MM.1S (cell line): ENCODE data around the gene AGO1.

Experiments
- DNase-seq: peaks from one replicate; pipeline ENCODE4 v3.0.0-alpha.2; 2015
- H2AFZ ChIP-seq: fragments of 300-600 bp; sonication (generic); 2 replicates; pipeline ENCODE4 v1.6.0; 2016; ENCODE audit warnings: antibody characterized with exemption, low read length
- H3F3A ChIP-seq: fragments of 300-600 bp; sonication (generic); 2 replicates; pipeline ENCODE4 v1.6.1; 2016; ENCODE audit warnings: mild to moderate bottlenecking, antibody characterized with exemption, low read length, moderate library complexity, mixed read lengths; ENCODE audit not compliant: insufficient read depth
- H3K27ac ChIP-seq: fragments of 300-600 bp; sonication (generic); 2 replicates; pipeline ENCODE4 v1.5.1; 2016; ENCODE audit warnings: mild to moderate bottlenecking, low read length
- H3K27me3 ChIP-seq: fragments of 300-600 bp; sonication (generic); replicated peaks from 2 replicates; pipeline ENCODE4 v1.6.0; 2016; ENCODE audit warnings: low read length; ENCODE audit not compliant: insufficient read depth
- H3K36me3 ChIP-seq: fragments of 300-600 bp; sonication (generic); replicated peaks from 2 replicates; pipeline ENCODE4 v1.6.1; 2016; ENCODE audit warnings: mild to moderate bottlenecking, low read length, mixed read lengths; ENCODE audit not compliant: insufficient read depth
- H3K4me1 ChIP-seq: fragments of 300-600 bp; sonication (generic); 2 replicates; pipeline ENCODE4 v1.6.1; 2016; ENCODE audit warnings: low read length, mixed read lengths
- H3K4me2 ChIP-seq: fragments of 300-600 bp; sonication (generic); 2 replicates; pipeline ENCODE4 v1.6.0; 2016; ENCODE audit warnings: low read depth, low read length
- H3K4me3 ChIP-seq: fragments of 300-600 bp; sonication (generic); 2 replicates; pipeline ENCODE4 v1.5.1; 2016; ENCODE audit warnings: low read length, mixed read lengths
- H3K79me2 ChIP-seq: fragments of 300-600 bp; sonication (generic); 2 replicates; pipeline ENCODE4 v1.6.1; 2016; ENCODE audit warnings: mixed run types, low read length, mixed read lengths
- H3K9ac ChIP-seq: fragments of 300-600 bp; sonication (generic); 2 replicates; pipeline ENCODE4 v1.6.1; 2016; ENCODE audit warnings: low read length, mixed read lengths
- H3K9me2 ChIP-seq: fragments of 300-600 bp; sonication (generic); replicated peaks from 2 replicates; pipeline ENCODE4 v1.6.1; 2016; ENCODE audit warnings: mild to moderate bottlenecking, low read length, mixed read lengths; ENCODE audit not compliant: insufficient read depth
- H3K9me3 ChIP-seq: fragments of 300-600 bp; sonication (generic); replicated peaks from 2 replicates; pipeline ENCODE4 v1.6.1; 2016; ENCODE audit warnings: mild to moderate bottlenecking, low read length, mixed read lengths; ENCODE audit not compliant: insufficient read depth
- H4K20me1 ChIP-seq: fragments of 300-600 bp; sonication (generic); 2 replicates; pipeline ENCODE4 v1.6.1; 2016; ENCODE audit warnings: mild to moderate bottlenecking, low read length, moderate library complexity, mixed read lengths; ENCODE audit not compliant: insufficient read depth
- EZH2 ChIP-seq: fragments of 300-600 bp; sonication (generic); optimal IDR thresholded peaks from 2 replicates; pipeline ENCODE3; 2017; ENCODE audit warnings: low read depth, mild to moderate bottlenecking, antibody characterized with exemption, low read length, mixed read lengths
- EZH2phosphoT487 ChIP-seq: fragments of 300-600 bp; sonication (generic); IDR thresholded peaks from 2 replicates; pipeline ENCODE4 v1.6.1; 2018; ENCODE audit warnings: antibody characterized with exemption, low read length
- TF ChIP-seq, protein P1 (sequence below): fragments of 300-600 bp; sonication (generic); IDR thresholded peaks from 2 replicates; pipeline ENCODE4 v1.5.1; 2016; ENCODE audit warnings: antibody characterized with exemption, low read length, mixed read lengths

The AGO1 gene

DNA sequence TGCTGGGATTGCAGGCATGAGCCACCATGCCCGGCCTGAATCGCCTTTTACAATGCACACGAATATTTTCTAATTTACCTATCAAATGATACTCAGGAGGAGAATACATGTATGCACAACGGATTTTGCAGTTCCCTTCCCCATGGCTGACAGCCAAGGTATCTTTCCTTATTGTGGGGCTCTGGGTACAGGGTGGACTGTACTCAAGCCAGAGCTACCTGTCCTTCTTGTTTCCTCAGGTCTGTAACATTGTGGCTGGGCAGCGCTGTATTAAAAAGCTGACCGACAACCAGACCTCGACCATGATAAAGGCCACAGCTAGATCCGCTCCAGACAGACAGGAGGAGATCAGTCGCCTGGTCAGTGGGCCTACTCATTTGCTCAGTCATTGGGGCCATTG, 18.2 kb downstream of the AGO1 start:
- Histone ChIP-seq H3K4me3 (no peak overlapping the region), H3F3A (no peaks in the 10 kb centered on the region), H3K79me2 (no peaks in the 10 kb centered on the region), H4K20me1 (no peaks in the 10 kb centered on the region), H3K27me3 (no peaks in the 10 kb centered on the region), H3K27ac (no peak overlapping the region), H3K4me2 (no peak overlapping the region), H3K9me2 (no peaks in the 10 kb centered on the region), H3K9me3 (no peaks in the 10 kb centered on the region), H2AFZ (no peak overlapping the region), H3K4me1 (no peaks in the 10 kb centered on the region), H3K36me3 (no peaks in the 10 kb centered on the region), H3K9ac (no peak overlapping the region)
- DNase-seq, result no peak
- TF ChIP-seq, protein P1, sequence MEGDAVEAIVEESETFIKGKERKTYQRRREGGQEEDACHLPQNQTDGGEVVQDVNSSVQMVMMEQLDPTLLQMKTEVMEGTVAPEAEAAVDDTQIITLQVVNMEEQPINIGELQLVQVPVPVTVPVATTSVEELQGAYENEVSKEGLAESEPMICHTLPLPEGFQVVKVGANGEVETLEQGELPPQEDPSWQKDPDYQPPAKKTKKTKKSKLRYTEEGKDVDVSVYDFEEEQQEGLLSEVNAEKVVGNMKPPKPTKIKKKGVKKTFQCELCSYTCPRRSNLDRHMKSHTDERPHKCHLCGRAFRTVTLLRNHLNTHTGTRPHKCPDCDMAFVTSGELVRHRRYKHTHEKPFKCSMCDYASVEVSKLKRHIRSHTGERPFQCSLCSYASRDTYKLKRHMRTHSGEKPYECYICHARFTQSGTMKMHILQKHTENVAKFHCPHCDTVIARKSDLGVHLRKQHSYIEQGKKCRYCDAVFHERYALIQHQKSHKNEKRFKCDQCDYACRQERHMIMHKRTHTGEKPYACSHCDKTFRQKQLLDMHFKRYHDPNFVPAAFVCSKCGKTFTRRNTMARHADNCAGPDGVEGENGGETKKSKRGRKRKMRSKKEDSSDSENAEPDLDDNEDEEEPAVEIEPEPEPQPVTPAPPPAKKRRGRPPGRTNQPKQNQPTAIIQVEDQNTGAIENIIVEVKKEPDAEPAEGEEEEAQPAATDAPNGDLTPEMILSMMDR, result no peak
- TF ChIP-seq EZH2 (no peak), EZH2phosphoT487 (no peak)

DNA sequence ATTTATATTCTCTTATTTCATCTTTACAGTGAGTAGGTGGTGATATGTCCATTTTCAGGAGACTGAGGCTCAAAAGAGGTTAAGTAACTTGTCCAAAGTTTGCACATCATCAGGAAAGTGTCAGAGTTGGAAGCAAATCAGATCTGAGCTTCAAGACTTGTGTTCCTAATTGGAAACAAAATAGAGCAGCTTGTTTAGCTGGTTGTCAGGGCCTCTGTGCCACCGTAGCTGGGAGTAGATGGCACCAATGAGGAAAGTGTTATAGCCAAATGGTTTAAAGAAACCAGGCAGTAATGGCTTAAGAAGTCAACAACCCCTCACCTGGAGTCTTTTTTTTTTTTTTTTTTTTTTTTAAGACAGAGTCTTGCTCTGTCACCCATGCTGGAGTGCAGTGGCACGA, 19.7 kb downstream of the AGO1 start:
- Histone ChIP-seq H2AFZ (no peak overlapping the region), H3K27ac (no peak overlapping the region), H4K20me1 (no peaks in the 10 kb centered on the region), H3K36me3 (no peaks in the 10 kb centered on the region), H3K27me3 (no peaks in the 10 kb centered on the region), H3K4me2 (no peak overlapping the region), H3K4me1 (no peaks in the 10 kb centered on the region), H3K9me2 (no peaks in the 10 kb centered on the region), H3K4me3 (no peak overlapping the region), H3F3A (no peaks in the 10 kb centered on the region), H3K79me2 (no peaks in the 10 kb centered on the region), H3K9me3 (no peaks in the 10 kb centered on the region), H3K9ac (no peak overlapping the region)
- DNase-seq, result no peak
- TF ChIP-seq EZH2 (no peak), EZH2phosphoT487 (no peak)
- TF ChIP-seq, protein P1, result no peak

DNA sequence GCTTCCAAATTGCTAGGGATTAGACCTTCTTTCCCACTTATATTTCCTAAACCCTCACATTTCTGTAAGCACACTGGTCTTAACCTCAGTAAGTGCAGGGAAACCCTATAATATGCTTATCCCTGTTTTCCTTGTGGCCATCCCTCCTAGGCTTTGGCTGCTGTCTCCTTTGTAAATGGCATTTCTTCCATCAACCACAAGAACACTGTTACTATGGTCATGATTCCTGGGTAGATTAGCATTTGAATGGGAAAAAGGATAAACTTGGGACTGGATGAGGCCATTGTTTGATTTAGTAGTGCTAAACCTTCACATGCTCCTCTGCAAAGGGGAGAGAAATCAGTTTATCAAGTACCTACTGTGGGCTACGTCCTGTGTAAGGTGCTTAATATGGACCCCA, 31.7 kb downstream of the AGO1 start:
- no peaks in the 10 kb centered on the region for H3F3A ChIP-seq
- no peaks in the 10 kb centered on the region for H3K9me3 ChIP-seq
- H3K4me3 ChIP-seq, result no peak overlapping the region
- H4K20me1 ChIP-seq, result no peaks in the 10 kb centered on the region
- H3K9me2 ChIP-seq, result no peaks in the 10 kb centered on the region
- H3K79me2 ChIP-seq, result no peaks in the 10 kb centered on the region
- H2AFZ ChIP-seq, result no peak overlapping the region
- no peak overlapping the region for H3K9ac ChIP-seq
- H3K27me3 ChIP-seq, result no peaks in the 10 kb centered on the region
- no peak for DNase-seq
- H3K4me1 ChIP-seq, result no peaks in the 10 kb centered on the region
- no peak overlapping the region for H3K27ac ChIP-seq
- TF ChIP-seq, protein P1, result no peak
- TF ChIP-seq EZH2phosphoT487, result no peak
- no peak for TF ChIP-seq EZH2
- no peak overlapping the region for H3K4me2 ChIP-seq
- no peaks in the 10 kb centered on the region for H3K36me3 ChIP-seq

DNA sequence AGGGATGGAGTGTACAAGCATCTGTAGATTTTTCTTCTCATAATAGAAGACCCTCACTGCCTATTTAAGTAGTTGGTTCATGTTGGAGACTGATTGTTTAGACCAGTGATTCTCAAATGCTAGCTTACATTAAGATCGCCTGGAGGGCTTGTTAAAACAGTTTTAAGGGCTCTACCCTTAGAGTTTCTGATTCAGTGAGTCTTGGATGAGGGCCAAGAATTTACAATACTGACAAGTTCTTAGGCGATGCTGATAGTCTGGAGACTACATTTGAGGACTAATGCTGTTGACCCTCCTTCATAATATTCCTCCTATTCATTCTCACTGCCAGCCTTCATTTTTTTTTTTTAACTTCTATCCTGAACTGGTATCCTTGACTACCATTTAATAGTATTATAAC, 32.7 kb downstream of the AGO1 start:
- H3K9ac ChIP-seq, result no peak overlapping the region
- TF ChIP-seq EZH2 (no peak), EZH2phosphoT487 (no peak)
- TF ChIP-seq, protein P1, result no peak
- H3K27ac ChIP-seq, result no peak overlapping the region
- H3K36me3 ChIP-seq, result no peaks in the 10 kb centered on the region
- H3K9me3 ChIP-seq, result no peaks in the 10 kb centered on the region
- H3K4me3 ChIP-seq, result no peak overlapping the region
- no peaks in the 10 kb centered on the region for H3K9me2 ChIP-seq
- no peaks in the 10 kb centered on the region for H3K27me3 ChIP-seq
- no peak for DNase-seq
- H3K79me2 ChIP-seq, result no peaks in the 10 kb centered on the region
- H3F3A ChIP-seq, result no peaks in the 10 kb centered on the region
- H3K4me2 ChIP-seq, result no peak overlapping the region
- H4K20me1 ChIP-seq, result no peaks in the 10 kb centered on the region
- H2AFZ ChIP-seq, result no peak overlapping the region
- H3K4me1 ChIP-seq, result no peaks in the 10 kb centered on the region
